ENCODE measurements around the gene BEST1. TPM values are rescaled to one million over a fixed set of nuclear protein-coding genes. Genes with fewer than 3 reads are reported as not detected.
A peak's percentile ranks its signal among the peaks of the same experiment; 100 is the strongest.

BEST1 gene
- total RNA-seq, 1 experiment from 2014 or later = 0.13 TPM

DNA sequence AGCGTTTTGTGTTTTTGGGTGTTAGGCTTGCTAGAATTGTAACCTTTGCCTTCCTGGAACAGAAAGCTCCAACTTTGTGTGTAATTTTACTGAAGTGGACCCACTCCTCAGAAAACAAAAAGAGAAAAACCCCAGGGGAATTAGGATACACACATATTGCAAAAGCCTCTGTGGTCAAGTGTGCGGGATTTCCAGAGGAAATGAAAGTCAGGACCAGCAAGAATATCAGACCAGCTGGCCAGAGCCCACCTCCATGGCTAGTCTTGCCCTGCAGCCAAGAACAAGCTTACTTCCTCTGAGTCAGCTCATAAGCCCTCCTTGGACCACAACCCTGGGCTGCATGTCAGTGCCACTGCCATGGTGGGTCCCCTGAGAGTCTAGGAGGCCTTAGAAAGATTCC is 54.3 kb downstream of the BEST1 start:
- no peaks in the 10 kb centered on the region for H3K4me1 ChIP-seq (ENCODE audit: control insufficient read depth, insufficient read depth, low read length)
- 0 out of 2 replicates have a peak, but pooled peaks have one; percentile 56 for ATAC-seq
- in situ Hi-C loops (cut with HindIII; ENCODE audit: low pct_unique_long_range_greater_than_20kb, low sequenced_read_pairs) (no loop called here), intact Hi-C loops (cut with micrococcal nuclease; ENCODE audit: unreplicated experiment) (no loop called here)
- DNase-seq (ENCODE audit: low read depth, low spot score) = no peak
- ChIA-PET CTCF (no interaction called here), POLR2A (no interaction called here)
- no peak for TF ChIP-seq POLR2AphosphoS5 (IDR thresholded peaks at IDR 0.05; ENCODE audit: low read depth, low read length)
- TF ChIP-seq, protein P1, sequence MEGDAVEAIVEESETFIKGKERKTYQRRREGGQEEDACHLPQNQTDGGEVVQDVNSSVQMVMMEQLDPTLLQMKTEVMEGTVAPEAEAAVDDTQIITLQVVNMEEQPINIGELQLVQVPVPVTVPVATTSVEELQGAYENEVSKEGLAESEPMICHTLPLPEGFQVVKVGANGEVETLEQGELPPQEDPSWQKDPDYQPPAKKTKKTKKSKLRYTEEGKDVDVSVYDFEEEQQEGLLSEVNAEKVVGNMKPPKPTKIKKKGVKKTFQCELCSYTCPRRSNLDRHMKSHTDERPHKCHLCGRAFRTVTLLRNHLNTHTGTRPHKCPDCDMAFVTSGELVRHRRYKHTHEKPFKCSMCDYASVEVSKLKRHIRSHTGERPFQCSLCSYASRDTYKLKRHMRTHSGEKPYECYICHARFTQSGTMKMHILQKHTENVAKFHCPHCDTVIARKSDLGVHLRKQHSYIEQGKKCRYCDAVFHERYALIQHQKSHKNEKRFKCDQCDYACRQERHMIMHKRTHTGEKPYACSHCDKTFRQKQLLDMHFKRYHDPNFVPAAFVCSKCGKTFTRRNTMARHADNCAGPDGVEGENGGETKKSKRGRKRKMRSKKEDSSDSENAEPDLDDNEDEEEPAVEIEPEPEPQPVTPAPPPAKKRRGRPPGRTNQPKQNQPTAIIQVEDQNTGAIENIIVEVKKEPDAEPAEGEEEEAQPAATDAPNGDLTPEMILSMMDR (IDR thresholded peaks at IDR 0.05) = no peak
- TF ChIP-seq, protein P2, sequence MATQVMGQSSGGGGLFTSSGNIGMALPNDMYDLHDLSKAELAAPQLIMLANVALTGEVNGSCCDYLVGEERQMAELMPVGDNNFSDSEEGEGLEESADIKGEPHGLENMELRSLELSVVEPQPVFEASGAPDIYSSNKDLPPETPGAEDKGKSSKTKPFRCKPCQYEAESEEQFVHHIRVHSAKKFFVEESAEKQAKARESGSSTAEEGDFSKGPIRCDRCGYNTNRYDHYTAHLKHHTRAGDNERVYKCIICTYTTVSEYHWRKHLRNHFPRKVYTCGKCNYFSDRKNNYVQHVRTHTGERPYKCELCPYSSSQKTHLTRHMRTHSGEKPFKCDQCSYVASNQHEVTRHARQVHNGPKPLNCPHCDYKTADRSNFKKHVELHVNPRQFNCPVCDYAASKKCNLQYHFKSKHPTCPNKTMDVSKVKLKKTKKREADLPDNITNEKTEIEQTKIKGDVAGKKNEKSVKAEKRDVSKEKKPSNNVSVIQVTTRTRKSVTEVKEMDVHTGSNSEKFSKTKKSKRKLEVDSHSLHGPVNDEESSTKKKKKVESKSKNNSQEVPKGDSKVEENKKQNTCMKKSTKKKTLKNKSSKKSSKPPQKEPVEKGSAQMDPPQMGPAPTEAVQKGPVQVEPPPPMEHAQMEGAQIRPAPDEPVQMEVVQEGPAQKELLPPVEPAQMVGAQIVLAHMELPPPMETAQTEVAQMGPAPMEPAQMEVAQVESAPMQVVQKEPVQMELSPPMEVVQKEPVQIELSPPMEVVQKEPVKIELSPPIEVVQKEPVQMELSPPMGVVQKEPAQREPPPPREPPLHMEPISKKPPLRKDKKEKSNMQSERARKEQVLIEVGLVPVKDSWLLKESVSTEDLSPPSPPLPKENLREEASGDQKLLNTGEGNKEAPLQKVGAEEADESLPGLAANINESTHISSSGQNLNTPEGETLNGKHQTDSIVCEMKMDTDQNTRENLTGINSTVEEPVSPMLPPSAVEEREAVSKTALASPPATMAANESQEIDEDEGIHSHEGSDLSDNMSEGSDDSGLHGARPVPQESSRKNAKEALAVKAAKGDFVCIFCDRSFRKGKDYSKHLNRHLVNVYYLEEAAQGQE (IDR thresholded peaks at IDR 0.05; ENCODE audit: insufficient read depth in 1 of 2, low read depth in 2 of 2, low read length in 1 of 2) = no peak
- TF ChIP-seq SIN3A (IDR thresholded peaks at IDR 0.05; ENCODE audit: borderline replicate concordance, insufficient read depth, low read depth, low read length) = no peak
- TF ChIP-seq TCF7L2 (IDR thresholded peaks at IDR 0.05; ENCODE audit: low read depth, low read length) = no peak
- BruUV-seq (replicated peaks) = no TSS peak
- no peak overlapping the region for H3K27ac ChIP-seq (ENCODE audit: low read length)
- H3K27me3 ChIP-seq (ENCODE audit: control insufficient read depth, insufficient read depth, low read length) = no peaks in the 10 kb centered on the region
- H3K36me3 ChIP-seq (ENCODE audit: control insufficient read depth, insufficient read depth, low read length) = no peaks in the 10 kb centered on the region
- H3K9me3 ChIP-seq (ENCODE audit: control insufficient read depth, insufficient read depth, low read depth, low read length) = no peaks in the 10 kb centered on the region
- H3K4me3 ChIP-seq (ENCODE audit: low read depth in 2 of 2, low read length in 2 of 2) = no peak overlapping the region

DNA sequence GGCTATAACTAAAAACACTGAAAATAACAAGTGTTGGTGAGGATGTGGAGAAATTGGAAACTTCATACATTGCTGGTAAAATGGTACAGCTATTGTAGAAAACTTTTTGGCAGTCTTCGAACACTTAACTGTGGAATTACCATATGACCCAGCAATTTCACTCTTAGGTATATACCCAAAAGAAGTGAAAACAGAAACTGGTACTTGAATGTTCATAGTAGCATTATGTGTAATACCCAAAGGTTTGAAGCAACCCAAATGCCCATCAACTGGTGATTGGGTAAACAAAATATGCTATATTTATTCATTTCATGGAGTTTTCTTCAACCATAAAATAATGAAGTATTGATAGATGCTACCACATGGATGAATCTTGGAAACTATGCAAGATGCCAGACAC is 58.0 kb downstream of the BEST1 start:
- TF ChIP-seq TCF7L2 (IDR thresholded peaks at IDR 0.05; ENCODE audit: low read depth, low read length) (no peak), SIN3A (IDR thresholded peaks at IDR 0.05; ENCODE audit: borderline replicate concordance, insufficient read depth, low read depth, low read length) (no peak), POLR2AphosphoS5 (IDR thresholded peaks at IDR 0.05; ENCODE audit: low read depth, low read length) (no peak)
- TF ChIP-seq, protein P1 (IDR thresholded peaks at IDR 0.05) = no peak
- TF ChIP-seq, protein P2 (IDR thresholded peaks at IDR 0.05; ENCODE audit: insufficient read depth in 1 of 2, low read depth in 2 of 2, low read length in 1 of 2) = no peak
- ChIA-PET POLR2A (interaction anchor here (0.7 kb wide), 1 partner anchor 22 kb away, joined by 4 read pairs; no protein-coding TSS in a partner anchor), CTCF (no interaction called here)
- DNase-seq (ENCODE audit: low read depth, low spot score) = no peak
- no peaks in the 10 kb centered on the region for H3K9me3 ChIP-seq (ENCODE audit: control insufficient read depth, insufficient read depth, low read depth, low read length)
- H3K36me3 ChIP-seq (ENCODE audit: control insufficient read depth, insufficient read depth, low read length) = no peaks in the 10 kb centered on the region
- intact Hi-C loops (cut with micrococcal nuclease; ENCODE audit: unreplicated experiment) = no loop called here
- no peak overlapping the region for H3K27ac ChIP-seq (ENCODE audit: low read length)
- H3K4me3 ChIP-seq (ENCODE audit: low read depth in 2 of 2, low read length in 2 of 2) = no peak overlapping the region
- ATAC-seq = no peak
- H3K27me3 ChIP-seq (ENCODE audit: control insufficient read depth, insufficient read depth, low read length) = no peaks in the 10 kb centered on the region
- peaks cover 4% of the 10 kb centered on the region; the same call in 1 of the 2 replicates for H3K4me1 ChIP-seq (ENCODE audit: control insufficient read depth, insufficient read depth, low read length)
- in situ Hi-C loops (cut with HindIII; ENCODE audit: low pct_unique_long_range_greater_than_20kb, low sequenced_read_pairs) = no loop called here
- BruUV-seq (replicated peaks) = no TSS peak
